ENCODE results near the gene TBC1D9.
A peak's percentile ranks its signal among the peaks of the same experiment; 100 is the strongest.

Gene TBC1D9

DNA sequence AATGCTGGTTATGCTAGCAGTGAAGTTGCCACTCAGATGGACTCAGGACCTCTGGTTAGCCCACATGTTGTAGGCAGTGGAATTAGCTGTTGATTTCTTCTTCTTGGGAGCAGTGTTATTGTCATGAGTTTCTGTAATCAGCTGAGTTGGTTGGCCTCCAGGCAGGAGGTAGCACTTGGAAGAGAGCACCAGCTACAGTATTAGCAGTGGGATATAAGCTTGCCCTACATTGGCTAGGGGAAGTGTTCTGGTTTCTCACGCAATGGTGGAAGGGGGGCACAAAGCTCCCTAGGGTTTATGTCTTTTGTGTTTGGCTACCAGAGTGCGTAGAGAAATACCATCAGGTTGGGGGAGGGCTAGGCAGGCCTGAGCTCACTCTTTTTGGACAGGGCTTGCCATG lies 153.5 kb downstream of the TBC1D9 start:
- no peak for DNase-seq (ENCODE audit: low read depth)
- TF ChIP-seq CTCF (IDR thresholded peaks at IDR 0.05; ENCODE audit: low read length, missing control alignments) = no peak
- no peak overlapping the region for H3K4me3 ChIP-seq (replicated peaks; ENCODE audit: low read depth, low read length)

DNA sequence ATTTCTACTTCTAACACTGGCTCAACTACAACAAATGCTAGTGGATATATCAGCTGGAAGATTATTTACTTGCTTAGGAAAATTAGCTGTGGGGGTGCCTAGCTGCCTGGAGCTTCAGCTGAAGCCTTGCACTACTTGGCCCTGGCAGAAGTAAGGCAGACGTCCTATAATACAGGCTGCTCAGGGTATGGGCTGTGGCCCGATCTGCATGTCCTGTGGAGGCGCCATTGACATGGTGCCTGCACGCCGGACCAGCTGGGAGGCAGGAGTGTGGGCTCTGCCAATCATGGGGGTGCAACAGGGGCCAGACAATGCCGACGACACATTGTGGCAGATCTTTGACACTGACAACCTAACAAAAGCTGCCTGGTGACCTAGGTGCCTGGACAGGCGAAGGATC lies 155.8 kb downstream of the TBC1D9 start:
- no peak overlapping the region for H3K4me3 ChIP-seq (replicated peaks; ENCODE audit: low read depth, low read length)
- DNase-seq (ENCODE audit: low read depth) = no peak
- no peak for TF ChIP-seq CTCF (IDR thresholded peaks at IDR 0.05; ENCODE audit: low read length, missing control alignments)

DNA sequence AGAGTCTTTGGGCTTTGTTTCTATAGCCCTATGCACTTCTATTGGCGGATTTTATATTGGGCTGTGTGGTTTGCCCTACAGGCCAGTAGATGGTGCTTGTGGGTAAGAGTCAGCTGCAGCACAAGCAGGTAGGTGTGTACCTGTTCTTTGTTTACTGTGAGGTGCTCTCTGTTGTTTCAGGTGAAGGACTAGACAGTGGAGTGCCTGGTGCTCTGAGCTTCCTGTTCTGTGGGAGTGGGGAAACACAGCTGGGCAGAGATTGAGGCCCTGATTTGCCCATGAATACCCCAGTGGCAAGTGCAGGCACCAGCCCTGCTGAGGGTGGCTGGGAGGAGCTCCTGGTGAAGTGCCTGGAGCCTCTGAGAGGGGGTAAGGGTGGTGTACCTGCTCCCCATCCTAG lies 161.1 kb downstream of the TBC1D9 start:
- DNase-seq (ENCODE audit: low read depth) = peak; percentile 23
- TF ChIP-seq CTCF (IDR thresholded peaks at IDR 0.05; ENCODE audit: low read length, missing control alignments) = peak; percentile 62
- H3K4me3 ChIP-seq (replicated peaks; ENCODE audit: low read depth, low read length) = no peak overlapping the region

- no peak overlapping the region for H3K4me3 ChIP-seq (replicated peaks; ENCODE audit: low read depth, low read length)
- no peak for TF ChIP-seq CTCF (IDR thresholded peaks at IDR 0.05; ENCODE audit: low read length, missing control alignments)
- DNase-seq (ENCODE audit: low read depth) = no peak
These were observed 171.7 kb downstream of the TBC1D9 start for GRCh38 chr4:140584439-140584838.

- DNase-seq (ENCODE audit: low read depth) = no peak
These were observed 175.1 kb downstream of the TBC1D9 start for GRCh38 chr4:140581078-140581477.

DNA sequence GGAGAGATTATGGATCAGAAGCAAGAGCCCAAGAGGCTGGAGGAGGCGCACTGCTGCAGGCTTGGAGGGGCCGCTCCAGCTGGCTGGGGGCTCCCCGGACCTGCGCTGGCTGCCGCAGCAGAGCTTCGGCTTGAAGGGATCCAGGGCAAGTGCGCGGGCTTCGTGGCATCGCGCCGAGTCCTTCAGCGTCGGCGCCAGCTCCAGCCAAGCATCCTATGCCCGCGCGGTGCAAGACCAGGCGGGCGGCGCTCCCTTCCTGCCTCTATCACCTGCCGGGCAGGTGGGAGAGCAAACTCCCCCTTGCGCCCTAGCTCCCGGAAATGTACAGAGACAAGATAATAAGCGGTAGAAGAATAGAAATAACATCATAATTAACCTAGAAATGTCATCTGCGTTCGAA lies 176.9 kb downstream of the TBC1D9 start:
- H3K4me3 ChIP-seq (replicated peaks; ENCODE audit: low read depth, low read length) = no peak overlapping the region
- TF ChIP-seq CTCF (IDR thresholded peaks at IDR 0.05; ENCODE audit: low read length, missing control alignments) = no peak
- DNase-seq (ENCODE audit: low read depth) = no peak

More at GRCh38 chr4:140581078-140581477, 175.1 kb downstream of the TBC1D9 start:
- no peak overlapping the region for H3K4me3 ChIP-seq (replicated peaks; ENCODE audit: low read depth, low read length)
- TF ChIP-seq CTCF (IDR thresholded peaks at IDR 0.05; ENCODE audit: low read length, missing control alignments) = no peak

GRCh38 chr4:140575489-140575888 lies 180.7 kb downstream of the TBC1D9 start:
- no peak overlapping the region for H3K4me3 ChIP-seq (replicated peaks; ENCODE audit: low read depth, low read length)
- no peak for TF ChIP-seq CTCF (IDR thresholded peaks at IDR 0.05; ENCODE audit: low read length, missing control alignments)
- no peak for DNase-seq (ENCODE audit: low read depth)
